Neural crest cell (in vitro differentiated cells): ENCODE results near the gene PLA2G2D. TPM values are rescaled to one million over a fixed set of nuclear protein-coding genes. Genes with fewer than 3 reads are reported as not detected.

Experiments used
- DNase-seq: peaks from one replicate; pipeline ENCODE4 v3.0.0; 2021; ENCODE audit warnings: low read depth, mixed read lengths, low spot score
- H3K27ac Mint-ChIP-seq: one replicate; pipeline ENCODE4 v1.8.0; 2021; ENCODE audit warnings: mild to moderate bottlenecking, mixed read lengths; ENCODE audit not compliant: unreplicated experiment
- H3K27me3 Mint-ChIP-seq: 2 replicates; pipeline ENCODE4 v1.8.0; 2021; ENCODE audit warnings: low read depth, mild to moderate bottlenecking, mixed read lengths
- H3K36me3 Mint-ChIP-seq: 2 replicates; pipeline ENCODE4 v1.8.0; 2021; ENCODE audit warnings: low read depth, mild to moderate bottlenecking, mixed read lengths
- H3K4me1 Mint-ChIP-seq: 2 replicates; pipeline ENCODE4 v1.8.0; 2021; ENCODE audit warnings: mixed read lengths
- H3K4me3 Mint-ChIP-seq: one replicate; pipeline ENCODE4 v1.8.0; 2021; ENCODE audit warnings: mild to moderate bottlenecking, mixed read lengths
- H3K9me3 Mint-ChIP-seq: 2 replicates; pipeline ENCODE4 v1.8.0; 2021; ENCODE audit warnings: mixed read lengths
- total RNA-seq: library from RNA; stranded (reverse); gene quantifications from 2 replicates; pipeline ENCODE4 v1.2.1, GENCODE V29; 2021
- TF ChIP-seq, protein P1 (sequence below): fragments of 200-600 bp; sonication (generic); conservative IDR thresholded peaks from 2 replicates; pipeline ENCODE4 v1.5.0; 2021; ENCODE audit warnings: antibody characterized with exemption, mild to moderate bottlenecking

Gene PLA2G2D
- total RNA-seq, 1 donor from 2014 or later, result not detected

DNA sequence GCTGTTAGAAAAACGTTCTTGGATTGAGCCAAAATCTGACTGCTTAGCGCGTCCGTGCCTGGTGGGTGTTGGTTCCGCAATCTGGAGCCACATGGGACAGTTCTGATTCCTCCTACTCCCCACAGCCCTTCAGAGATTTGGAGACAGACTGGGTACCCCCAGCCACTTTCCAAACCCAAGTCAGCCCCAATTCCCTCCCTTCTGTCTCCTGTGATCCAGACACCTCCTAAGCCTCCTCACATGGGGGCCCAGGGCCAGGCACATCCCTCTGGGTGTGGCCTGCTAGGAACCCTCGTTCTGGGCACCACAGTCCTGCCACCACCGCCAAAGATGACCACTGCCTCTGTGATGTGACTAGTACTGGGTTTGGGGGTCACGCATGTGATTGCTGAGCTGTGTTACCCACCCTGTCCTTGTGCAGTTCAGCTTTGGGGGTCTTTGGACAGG, 44.6 kb downstream of the PLA2G2D start:
- Mint-ChIP-seq H3K36me3 (no peaks in the 10 kb centered on the region), H3K4me3 (no peak overlapping the region), H3K9me3 (no peaks in the 10 kb centered on the region), H3K27me3 (peaks cover 6% of the 10 kb centered on the region), H3K4me1 (no peaks in the 10 kb centered on the region), H3K27ac (no peak overlapping the region)
- TF ChIP-seq, protein P1, sequence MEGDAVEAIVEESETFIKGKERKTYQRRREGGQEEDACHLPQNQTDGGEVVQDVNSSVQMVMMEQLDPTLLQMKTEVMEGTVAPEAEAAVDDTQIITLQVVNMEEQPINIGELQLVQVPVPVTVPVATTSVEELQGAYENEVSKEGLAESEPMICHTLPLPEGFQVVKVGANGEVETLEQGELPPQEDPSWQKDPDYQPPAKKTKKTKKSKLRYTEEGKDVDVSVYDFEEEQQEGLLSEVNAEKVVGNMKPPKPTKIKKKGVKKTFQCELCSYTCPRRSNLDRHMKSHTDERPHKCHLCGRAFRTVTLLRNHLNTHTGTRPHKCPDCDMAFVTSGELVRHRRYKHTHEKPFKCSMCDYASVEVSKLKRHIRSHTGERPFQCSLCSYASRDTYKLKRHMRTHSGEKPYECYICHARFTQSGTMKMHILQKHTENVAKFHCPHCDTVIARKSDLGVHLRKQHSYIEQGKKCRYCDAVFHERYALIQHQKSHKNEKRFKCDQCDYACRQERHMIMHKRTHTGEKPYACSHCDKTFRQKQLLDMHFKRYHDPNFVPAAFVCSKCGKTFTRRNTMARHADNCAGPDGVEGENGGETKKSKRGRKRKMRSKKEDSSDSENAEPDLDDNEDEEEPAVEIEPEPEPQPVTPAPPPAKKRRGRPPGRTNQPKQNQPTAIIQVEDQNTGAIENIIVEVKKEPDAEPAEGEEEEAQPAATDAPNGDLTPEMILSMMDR, result no peak
- DNase-seq, result no peak

DNA sequence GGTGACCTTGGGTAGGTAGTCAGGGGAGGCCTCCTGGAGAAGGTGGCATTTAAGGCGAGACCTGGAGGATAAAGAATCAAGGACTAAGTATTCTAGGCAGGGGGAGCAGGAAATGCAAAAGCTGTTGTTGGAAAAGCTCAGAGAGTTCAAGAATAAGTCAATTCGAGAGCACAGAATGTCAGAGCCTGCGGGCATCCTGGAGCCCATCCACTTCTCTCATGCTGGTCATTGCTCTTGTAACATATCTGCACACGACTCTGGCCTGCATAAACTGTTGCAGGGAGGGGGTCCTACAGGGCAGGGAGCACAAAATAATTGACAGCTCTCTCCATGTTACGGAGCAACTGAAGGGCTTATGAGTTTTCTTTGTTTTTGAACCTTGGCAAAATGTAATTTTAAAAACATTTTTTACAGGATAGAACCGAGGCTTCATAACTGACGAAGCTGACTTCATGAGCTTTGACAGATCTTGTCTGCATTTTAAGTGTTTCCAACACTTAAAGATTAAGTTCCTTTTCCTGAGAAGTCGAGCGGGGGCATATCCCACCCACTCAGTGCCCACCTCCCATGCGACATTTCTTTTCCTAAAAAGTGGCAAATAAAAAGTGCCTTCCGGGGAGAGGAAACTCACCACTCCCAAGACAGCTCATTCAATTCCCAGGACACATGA, 45.1 kb downstream of the PLA2G2D start:
- H3K4me3 Mint-ChIP-seq, result no peak overlapping the region
- no peaks in the 10 kb centered on the region for H3K36me3 Mint-ChIP-seq
- H3K27me3 Mint-ChIP-seq, result peaks cover 6% of the 10 kb centered on the region
- TF ChIP-seq, protein P1, result no peak
- no peaks in the 10 kb centered on the region for H3K4me1 Mint-ChIP-seq
- no peak overlapping the region for H3K27ac Mint-ChIP-seq
- DNase-seq, result no peak
- no peaks in the 10 kb centered on the region for H3K9me3 Mint-ChIP-seq

DNA sequence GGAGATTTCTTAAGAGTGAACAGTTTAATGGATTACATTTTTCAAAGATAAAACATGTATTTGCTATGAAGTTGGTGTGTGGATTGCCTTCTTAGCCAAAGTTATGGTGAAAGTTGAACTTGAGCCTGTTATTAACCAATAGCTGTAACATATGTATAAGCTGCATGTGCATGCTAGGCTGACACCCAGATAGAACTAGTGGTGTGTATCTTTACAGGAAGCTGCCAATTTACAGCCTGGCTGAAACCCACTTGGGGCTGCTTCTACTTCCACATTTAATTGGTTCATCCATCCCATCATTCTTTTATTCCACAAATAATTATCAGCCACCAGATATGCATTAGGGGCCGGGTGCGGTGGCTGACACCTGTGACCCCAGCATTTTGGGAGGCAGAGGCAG, 46.1 kb downstream of the PLA2G2D start:
- TF ChIP-seq, protein P1, result no peak
- Mint-ChIP-seq H3K9me3 (no peaks in the 10 kb centered on the region), H3K4me3 (no peak overlapping the region), H3K4me1 (no peaks in the 10 kb centered on the region), H3K36me3 (no peaks in the 10 kb centered on the region), H3K27ac (no peak overlapping the region), H3K27me3 (peaks cover 5% of the 10 kb centered on the region)
- DNase-seq, result no peak

DNA sequence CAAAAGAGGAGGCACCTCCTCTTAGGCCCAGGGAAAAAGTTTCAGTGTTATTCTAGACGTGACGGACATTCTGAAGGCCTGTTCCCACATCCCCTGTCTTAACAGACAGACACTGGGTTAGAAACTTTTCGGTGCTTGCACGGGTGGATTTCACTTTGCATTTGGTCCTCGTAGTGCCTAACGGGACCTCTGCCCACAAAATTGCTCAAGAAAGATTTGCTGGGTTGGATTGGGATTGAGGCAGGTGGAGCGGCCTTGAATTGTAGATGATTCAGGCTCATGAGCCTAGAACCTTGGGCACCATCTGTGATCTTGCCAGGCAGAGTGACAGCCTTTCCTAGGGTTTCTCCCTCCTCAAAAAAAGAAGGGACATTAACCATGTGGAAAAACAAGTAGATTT, 46.6 kb downstream of the PLA2G2D start:
- DNase-seq, result no peak

DNA sequence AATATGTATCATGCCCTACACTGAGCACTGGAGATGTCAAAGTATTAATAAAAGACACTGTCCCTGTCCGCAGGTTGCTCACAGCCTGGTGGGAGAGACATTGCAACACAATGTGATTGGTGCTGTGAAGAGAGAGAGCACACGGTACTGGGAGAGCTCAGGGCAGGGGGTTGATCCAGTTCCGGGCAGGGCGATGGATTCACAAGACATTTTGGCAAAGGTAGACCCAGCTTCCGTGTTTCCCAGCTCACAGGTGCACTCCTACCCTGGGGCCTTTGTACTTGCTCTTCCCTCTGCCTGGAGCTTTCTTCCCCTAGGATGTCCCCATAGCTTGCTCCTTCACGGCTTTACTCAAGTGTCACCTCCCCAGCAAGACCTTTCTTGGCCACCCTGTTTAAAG, 47.9 kb downstream of the PLA2G2D start:
- no peak for DNase-seq
- Mint-ChIP-seq H3K4me3 (no peak overlapping the region), H3K9me3 (no peaks in the 10 kb centered on the region), H3K36me3 (no peaks in the 10 kb centered on the region), H3K4me1 (no peaks in the 10 kb centered on the region), H3K27ac (no peak overlapping the region), H3K27me3 (no peaks in the 10 kb centered on the region)
- TF ChIP-seq, protein P1, result no peak

More for the DNA sequence above, 46.6 kb downstream of the PLA2G2D start:
- peaks cover 3% of the 10 kb centered on the region for H3K27me3 Mint-ChIP-seq
- no peaks in the 10 kb centered on the region for H3K36me3 Mint-ChIP-seq
- no peak overlapping the region for H3K27ac Mint-ChIP-seq
- no peak overlapping the region for H3K4me3 Mint-ChIP-seq
- TF ChIP-seq, protein P1, result no peak
- no peaks in the 10 kb centered on the region for H3K4me1 Mint-ChIP-seq
- H3K9me3 Mint-ChIP-seq, result no peaks in the 10 kb centered on the region
